H9 (cell line): ENCODE data around the gene IRF2BP1. TPM values are rescaled to one million over a fixed set of nuclear protein-coding genes. Genes with fewer than 3 reads are reported as not detected.
"Not testable (repeated sequence)": the region's sequence is repeated elsewhere in the genome, so short reads cannot be mapped to it uniquely, and the experiment has no call there.

Source experiments
- DNase-seq: peaks from one replicate; pipeline ENCODE4 v3.0.0-alpha.2; 2017
- H2AFZ ChIP-seq: one replicate; pipeline ENCODE4 v1.6.1; 2013; ENCODE audit warnings: mild to moderate bottlenecking, low read length, control low read depth, moderate library complexity
- H2AK5ac ChIP-seq: 2 replicates; pipeline ENCODE4 v1.6.1; 2013; ENCODE audit warnings: low read length, control low read depth, mixed read lengths; ENCODE audit not compliant: insufficient read length
- H2BK120ac ChIP-seq: one replicate; pipeline ENCODE4 v1.6.1; 2013; ENCODE audit warnings: low read depth, mild to moderate bottlenecking, low read length, control low read depth, inconsistent platforms; ENCODE audit not compliant: poor library complexity, severe bottlenecking
- H2BK12ac ChIP-seq: 2 replicates; pipeline ENCODE4 v1.6.1; 2013; ENCODE audit warnings: low read length, control low read depth, mixed read lengths, low read depth; ENCODE audit not compliant: insufficient read length
- H2BK15ac ChIP-seq: 2 replicates; pipeline ENCODE4 v1.6.1; 2013; ENCODE audit warnings: low read depth, low read length, control low read depth
- H2BK20ac ChIP-seq: one replicate; pipeline ENCODE4 v1.6.1; 2013; ENCODE audit warnings: low read depth, mild to moderate bottlenecking, low read length, control low read depth, inconsistent platforms; ENCODE audit not compliant: poor library complexity, severe bottlenecking
- H2BK5ac ChIP-seq: 2 replicates; pipeline ENCODE4 v1.6.1; 2013; ENCODE audit warnings: low read length, control low read depth, mixed read lengths; ENCODE audit not compliant: insufficient read length
- H3K14ac ChIP-seq: 2 replicates; pipeline ENCODE4 v1.6.1; 2013; ENCODE audit warnings: low read length, control low read depth; ENCODE audit not compliant: insufficient read depth
- H3K18ac ChIP-seq: 2 replicates; pipeline ENCODE4 v1.6.1; 2013; ENCODE audit warnings: low read depth, mild to moderate bottlenecking, mixed read lengths, low read length, control low read depth; ENCODE audit not compliant: insufficient read length
- H3K23ac ChIP-seq: 2 replicates; pipeline ENCODE4 v1.6.1; 2013; ENCODE audit warnings: low read length, control low read depth, mixed read lengths, low read depth; ENCODE audit not compliant: insufficient read length
- H3K23me2 ChIP-seq: 2 replicates; pipeline ENCODE4 v1.6.1; 2013; ENCODE audit warnings: low read depth, mild to moderate bottlenecking, mixed read lengths, low read length, control low read depth; ENCODE audit not compliant: insufficient read length, poor library complexity, severe bottlenecking
- H3K27ac ChIP-seq: 2 replicates; pipeline ENCODE4 v1.5.1; 2013; ENCODE audit warnings: low read length, control low read depth, mixed read lengths, low read depth; ENCODE audit not compliant: insufficient read length
- H3K27me3 ChIP-seq: 2 replicates; pipeline ENCODE4 v1.6.1; 2013; ENCODE audit warnings: low read length, control low read depth, inconsistent platforms; ENCODE audit not compliant: insufficient read depth
- H3K4ac ChIP-seq: 2 replicates; pipeline ENCODE4 v1.6.1; 2013; ENCODE audit warnings: low read depth, mild to moderate bottlenecking, control low read depth, inconsistent platforms, low read length, moderate library complexity
- H3K4me1 ChIP-seq: 2 replicates; pipeline ENCODE4 v1.6.1; 2013; ENCODE audit warnings: low read length, control low read depth, inconsistent platforms; ENCODE audit not compliant: insufficient read depth
- H3K4me2 ChIP-seq: 2 replicates; pipeline ENCODE4 v1.6.1; 2013; ENCODE audit warnings: low read length, control low read depth, mixed read lengths; ENCODE audit not compliant: insufficient read length, insufficient read depth
- H3K56ac ChIP-seq: 2 replicates; pipeline ENCODE4 v1.6.1; 2013; ENCODE audit warnings: low read depth, mild to moderate bottlenecking, mixed read lengths, low read length, control low read depth; ENCODE audit not compliant: insufficient read length
- H3K79me1 ChIP-seq: 2 replicates; pipeline ENCODE4 v1.6.1; 2013; ENCODE audit warnings: low read depth, mild to moderate bottlenecking, moderate library complexity, low read length, control low read depth, inconsistent platforms; ENCODE audit not compliant: insufficient read depth, poor library complexity, severe bottlenecking
- H3K79me2 ChIP-seq: 2 replicates; pipeline ENCODE4 v1.6.1; 2013; ENCODE audit warnings: low read length, control low read depth, inconsistent platforms; ENCODE audit not compliant: insufficient read depth
- H3K9ac ChIP-seq: 2 replicates; pipeline ENCODE4 v1.6.1; 2013; ENCODE audit warnings: low read length, control low read depth, mixed read lengths; ENCODE audit not compliant: insufficient read length; ENCODE audit errors: extremely low read depth
- H3K9me3 ChIP-seq: one replicate; pipeline ENCODE4 v1.6.1; 2013; ENCODE audit warnings: low read depth, low read length, inconsistent platforms; ENCODE audit not compliant: control insufficient read depth
- H3T11ph ChIP-seq: one replicate; pipeline ENCODE4 v1.6.1; 2013; ENCODE audit warnings: mild to moderate bottlenecking, low read length, control low read depth, inconsistent platforms
- H4K20me1 ChIP-seq: one replicate; pipeline ENCODE4 v1.6.1; 2013; ENCODE audit not compliant: control insufficient read depth, insufficient read length, insufficient read depth
- H4K5ac ChIP-seq: 2 replicates; pipeline ENCODE4 v1.6.1; 2013; ENCODE audit warnings: low read depth, mild to moderate bottlenecking, mixed read lengths, low read length, control low read depth; ENCODE audit not compliant: insufficient read length
- H4K8ac ChIP-seq: replicated peaks from 2 replicates; pipeline ENCODE4 v1.6.1; 2013; ENCODE audit warnings: low read length, control low read depth, mixed read lengths, low read depth; ENCODE audit not compliant: insufficient read length
- H4K91ac ChIP-seq: 2 replicates; pipeline ENCODE4 v1.6.1; 2013; ENCODE audit warnings: low read depth, mild to moderate bottlenecking, moderate library complexity, mixed read lengths, low read length, control low read depth; ENCODE audit not compliant: insufficient read length
- H3K27ac Mint-ChIP-seq, 3 experiments: 2 replicates in 2 of 3; 3 replicates in 1 of 3; pipeline ENCODE4 v1.8.0; 2020 to 2021; ENCODE audit warnings: mixed read lengths in 3 of 3, mild to moderate bottlenecking in 1 of 3, moderate library complexity in 1 of 3
- H3K27me3 Mint-ChIP-seq: 2 replicates; pipeline ENCODE4 v1.8.0; 2021; ENCODE audit warnings: low read depth, mild to moderate bottlenecking, moderate library complexity, mixed read lengths
- H3K36me3 Mint-ChIP-seq, 3 experiments: 2 replicates in 2 of 3; 3 replicates in 1 of 3; pipeline ENCODE4 v1.8.0; 2020 to 2021; ENCODE audit warnings: low read depth in 3 of 3, mixed read lengths in 3 of 3; ENCODE audit not compliant: insufficient read depth in 1 of 3
- H3K4me1 Mint-ChIP-seq, 2 experiments: 2 replicates each; pipeline ENCODE4 v1.8.0; 2020; ENCODE audit warnings: mixed read lengths in 2 of 2
- H3K4me3 Mint-ChIP-seq, 2 experiments: 2 replicates in 1 of 2; 3 replicates in 1 of 2; pipeline ENCODE4 v1.8.0; 2020 to 2021; ENCODE audit warnings: mild to moderate bottlenecking in 2 of 2, mixed read lengths in 2 of 2, moderate library complexity in 1 of 2
- H3K9me3 Mint-ChIP-seq, 2 experiments: 2 replicates in 1 of 2; 3 replicates in 1 of 2; pipeline ENCODE4 v1.8.0; 2020; ENCODE audit warnings: mild to moderate bottlenecking in 2 of 2, mixed read lengths in 2 of 2, moderate library complexity in 1 of 2
- CTCF ChIP-seq: fragments of 200-600 bp; sonication (generic); conservative IDR thresholded peaks from 3 replicates; pipeline ENCODE4 v1.8.0; 2021; ENCODE audit warnings: antibody characterized with exemption, mild to moderate bottlenecking
- WGBS: extraction: QIAGEN DNeasy Blood & Tissue Kit; methylation state at CpG from one replicate; pipeline ENCODE4 v1.1.7; 2013; ENCODE audit warnings: missing lambda C conversion rate, low lambda C conversion rate, mixed read lengths; ENCODE audit not compliant: insufficient read length; ENCODE audit errors: extremely low coverage; 5-methylcytosine and 5-hydroxymethylcytosine counted together
- total RNA-seq: library from RNA; stranded (reverse); gene quantifications from 2 replicates; pipeline ENCODE4 v1.2.1, GENCODE V29; 2021

IRF2BP1 gene
- total RNA-seq, 1 experiment from 2014 or later: 28.2 TPM

GRCh38 chr19:45870798-45871197 is 15.1 kb downstream of the IRF2BP1 start:
- Histone ChIP-seq H3K14ac (no peak overlapping the region), H3K79me2 (peaks cover 5% of the 10 kb centered on the region; the same call in 1 of the 2 replicates), H2BK15ac (no peak overlapping the region), H3K4me2 (no peak overlapping the region), H4K8ac (no peak overlapping the region), H3K18ac (no peak overlapping the region), H3K4ac (no peak overlapping the region), H3K9ac (no peak overlapping the region), H4K20me1 (peaks cover 3% of the 10 kb centered on the region), H3K27me3 (no peaks in the 10 kb centered on the region), H3K79me1 (peaks cover 3% of the 10 kb centered on the region), H2AK5ac (no peak overlapping the region), H2BK5ac (no peak overlapping the region), H3K4me1 (peaks cover 5% of the 10 kb centered on the region; the same call in 1 of the 2 replicates), H3K23ac (no peak overlapping the region), H4K91ac (no peak overlapping the region), H2AFZ (no peak overlapping the region), H4K5ac (no peak overlapping the region), H3K56ac (no peak overlapping the region), H3K23me2 (no peaks in the 10 kb centered on the region), H2BK20ac (no peak overlapping the region), H2BK120ac (no peak overlapping the region), H3K9me3 (no peaks in the 10 kb centered on the region), H2BK12ac (no peak overlapping the region), H3T11ph (no peak overlapping the region), H3K27ac (no peak overlapping the region)
- H3K27me3 Mint-ChIP-seq: no peaks in the 10 kb centered on the region; the same call in 1 of the 2 replicates
- no peak for TF ChIP-seq CTCF
- no peak overlapping the region for H3K4me3 Mint-ChIP-seq
- no CpG with 5 or more reads among the region's 5 CpGs for WGBS
- H3K27ac Mint-ChIP-seq: no peak overlapping the region
- no peaks in the 10 kb centered on the region for H3K9me3 Mint-ChIP-seq
- no peak for DNase-seq
- peaks cover 8 to 32% (median 25%) of the 10 kb centered on the region in 3 experiments; a peak in 6 of 7 replicates for H3K36me3 Mint-ChIP-seq
- H3K4me1 Mint-ChIP-seq: peaks cover 21 to 43% of the 10 kb centered on the region in 2 experiments

GRCh38 chr19:45867241-45867640 is 18.7 kb downstream of the IRF2BP1 start:
- H3K9me3 ChIP-seq, H2AK5ac ChIP-seq, H3K27ac ChIP-seq, H2AFZ ChIP-seq, H3K4me2 ChIP-seq, H3K23ac ChIP-seq, H3K4ac ChIP-seq, H2BK15ac ChIP-seq, H3K9me3 Mint-ChIP-seq, H3K9ac ChIP-seq, H3K79me1 ChIP-seq, H3K27me3 ChIP-seq, H4K20me1 ChIP-seq, DNase-seq, H3K4me1 ChIP-seq, H2BK20ac ChIP-seq, H4K5ac ChIP-seq, H3T11ph ChIP-seq, H3K79me2 ChIP-seq, H4K91ac ChIP-seq, H3K27me3 Mint-ChIP-seq, H3K18ac ChIP-seq, H2BK120ac ChIP-seq, H3K56ac ChIP-seq, H4K8ac ChIP-seq, H2BK12ac ChIP-seq, H2BK5ac ChIP-seq, H3K14ac ChIP-seq: not testable (repeated sequence)
- peak overlapping the region in 1 of 3 experiments; percentile 7; a peak in 1 of 7 replicates for H3K27ac Mint-ChIP-seq
- H3K4me1 Mint-ChIP-seq: peaks cover 32 to 45% of the 10 kb centered on the region in 2 experiments
- H3K23me2 ChIP-seq: peaks cover 16% of the 10 kb centered on the region
- WGBS: no CpG with 5 or more reads among the region's 4 CpGs
- peak overlapping the region in 1 of 2 experiments; percentile 9; a peak in 2 of 5 replicates for H3K4me3 Mint-ChIP-seq
- H3K36me3 Mint-ChIP-seq: peaks cover 2 to 17% (median 14%) of the 10 kb centered on the region in 3 experiments; a peak in 5 of 7 replicates
